ENCODE data around the gene SLC23A2.
"Not testable (repeated sequence)": the region's sequence is repeated elsewhere in the genome, so short reads cannot be mapped to it uniquely, and the experiment has no call there.

The SLC23A2 gene

GRCh38 chr20:4902788-4903187, 98.5 kb downstream of the SLC23A2 start:
- no peak for DNase-seq (ENCODE audit: low read depth)

GRCh38 chr20:4901031-4901818, 100.1 kb downstream of the SLC23A2 start:
- no peak for DNase-seq (ENCODE audit: low read depth)

GRCh38 chr20:4898282-4899244, 102.7 kb downstream of the SLC23A2 start:
- DNase-seq (ENCODE audit: low read depth) = no peak

GRCh38 chr20:4897600-4897999, 103.7 kb downstream of the SLC23A2 start:
- DNase-seq (ENCODE audit: low read depth) = no peak

- DNase-seq (ENCODE audit: low read depth) = no peak
These were observed 104.3 kb downstream of the SLC23A2 start for GRCh38 chr20:4896971-4897497.

GRCh38 chr20:4896119-4896702, 105.1 kb downstream of the SLC23A2 start:
- no peak for DNase-seq (ENCODE audit: low read depth)

- no peak for DNase-seq (ENCODE audit: low read depth)
These were observed 106.3 kb downstream of the SLC23A2 start for GRCh38 chr20:4894981-4895381.

GRCh38 chr20:4894409-4894808, 106.9 kb downstream of the SLC23A2 start:
- DNase-seq (ENCODE audit: low read depth) = no peak

GRCh38 chr20:4893709-4894108, 107.6 kb downstream of the SLC23A2 start:
- no peak for DNase-seq (ENCODE audit: low read depth)

- DNase-seq (ENCODE audit: low read depth) = no peak
These were observed 109.3 kb downstream of the SLC23A2 start for GRCh38 chr20:4891997-4892396.

- no peak for DNase-seq (ENCODE audit: low read depth)
These were observed 110.0 kb downstream of the SLC23A2 start for GRCh38 chr20:4891190-4891763.

GRCh38 chr20:4889446-4889845, 111.9 kb downstream of the SLC23A2 start:
- DNase-seq (ENCODE audit: low read depth) = no peak

- no peak for DNase-seq (ENCODE audit: low read depth)
These were observed 113.7 kb downstream of the SLC23A2 start for GRCh38 chr20:4887586-4887985.

- DNase-seq (ENCODE audit: low read depth) = no peak
These were observed 114.4 kb downstream of the SLC23A2 start for GRCh38 chr20:4886771-4887527.

GRCh38 chr20:4885877-4886276, 115.4 kb downstream of the SLC23A2 start:
- no peak for DNase-seq (ENCODE audit: low read depth)

GRCh38 chr20:4883546-4883945, 117.8 kb downstream of the SLC23A2 start:
- no peak for DNase-seq (ENCODE audit: low read depth)

GRCh38 chr20:4883051-4883450, 118.3 kb downstream of the SLC23A2 start:
- no peak for DNase-seq (ENCODE audit: low read depth)

GRCh38 chr20:4881006-4881730, 120.1 kb downstream of the SLC23A2 start:
- DNase-seq (ENCODE audit: low read depth) = no peak

- no peak for DNase-seq (ENCODE audit: low read depth)
These were observed 121.3 kb downstream of the SLC23A2 start for GRCh38 chr20:4880051-4880450.

GRCh38 chr20:4878099-4878498, 123.2 kb downstream of the SLC23A2 start:
- DNase-seq (ENCODE audit: low read depth) = not testable (repeated sequence)

- no peak for DNase-seq (ENCODE audit: low read depth)
These were observed 124.6 kb downstream of the SLC23A2 start for GRCh38 chr20:4876731-4877130.
